CD4-positive, alpha-beta T cell treated with Interleukin-6 at 100 ng/mL for 8 hours (primary cell): Measurements from ENCODE around the gene USP17L12.
"Not testable (repeated sequence)": the region's sequence is repeated elsewhere in the genome, so short reads cannot be mapped to it uniquely, and the experiment has no call there.

Experiments used
- DNase-seq: peaks from one replicate; pipeline ENCODE4 v3.0.0-alpha.2; 2020; ENCODE audit warnings: mixed read lengths, low spot score

USP17L12 gene, protein sequence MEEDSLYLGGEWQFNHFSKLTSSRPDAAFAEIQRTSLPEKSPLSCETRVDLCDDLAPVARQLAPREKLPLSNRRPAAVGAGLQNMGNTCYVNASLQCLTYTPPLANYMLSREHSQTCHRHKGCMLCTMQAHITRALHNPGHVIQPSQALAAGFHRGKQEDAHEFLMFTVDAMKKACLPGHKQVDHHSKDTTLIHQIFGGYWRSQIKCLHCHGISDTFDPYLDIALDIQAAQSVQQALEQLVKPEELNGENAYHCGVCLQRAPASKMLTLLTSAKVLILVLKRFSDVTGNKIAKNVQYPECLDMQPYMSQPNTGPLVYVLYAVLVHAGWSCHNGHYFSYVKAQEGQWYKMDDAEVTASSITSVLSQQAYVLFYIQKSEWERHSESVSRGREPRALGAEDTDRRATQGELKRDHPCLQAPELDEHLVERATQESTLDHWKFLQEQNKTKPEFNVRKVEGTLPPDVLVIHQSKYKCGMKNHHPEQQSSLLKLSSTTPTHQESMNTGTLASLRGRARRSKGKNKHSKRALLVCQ

GRCh38 chr4:9219852-9220251, at the start of gene USP17L12:
TSS of gene USP17L12 (plus strand) at chr4:9220152. CDS start at chr4:9220152, 0 bp downstream.
- not testable (repeated sequence) for DNase-seq

GRCh38 chr4:9210357-9210756, 9.6 kb upstream of the USP17L12 start, which contains the start of gene USP17L10:
TSS of gene USP17L10 (plus strand) at chr4:9210657. CDS start at chr4:9210657, 0 bp downstream.
- not testable (repeated sequence) for DNase-seq

- not testable (repeated sequence) for DNase-seq
Observed at GRCh38 chr4:9214701-9215100, 5.3 kb upstream of the USP17L12 start.

DNA sequence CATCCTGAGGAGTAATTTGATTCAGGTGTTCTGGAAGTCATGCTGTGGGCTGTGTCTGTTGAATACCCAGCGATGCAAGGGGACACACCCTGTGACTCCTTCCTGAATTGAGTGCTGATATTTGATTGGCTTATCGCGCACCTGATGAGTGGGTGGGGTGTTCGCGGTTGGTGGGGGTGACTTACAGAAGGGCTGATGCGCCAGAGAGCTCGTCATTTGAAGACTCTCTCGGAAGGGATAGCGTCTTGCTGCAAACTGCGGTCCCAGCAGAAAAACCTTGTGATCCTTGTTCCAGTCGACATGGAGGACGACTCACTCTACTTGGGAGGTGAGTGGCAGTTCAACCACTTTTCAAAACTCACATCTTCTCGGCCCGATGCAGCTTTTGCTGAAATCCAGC, 4.8 kb upstream of the USP17L12 start, which contains the start of gene USP17L11:
USP17L11 (plus strand) TSS at position 301 of the 400 bp plus-strand sequence; CDS start at position 301, 0 bp downstream.
- not testable (repeated sequence) for DNase-seq

DNA sequence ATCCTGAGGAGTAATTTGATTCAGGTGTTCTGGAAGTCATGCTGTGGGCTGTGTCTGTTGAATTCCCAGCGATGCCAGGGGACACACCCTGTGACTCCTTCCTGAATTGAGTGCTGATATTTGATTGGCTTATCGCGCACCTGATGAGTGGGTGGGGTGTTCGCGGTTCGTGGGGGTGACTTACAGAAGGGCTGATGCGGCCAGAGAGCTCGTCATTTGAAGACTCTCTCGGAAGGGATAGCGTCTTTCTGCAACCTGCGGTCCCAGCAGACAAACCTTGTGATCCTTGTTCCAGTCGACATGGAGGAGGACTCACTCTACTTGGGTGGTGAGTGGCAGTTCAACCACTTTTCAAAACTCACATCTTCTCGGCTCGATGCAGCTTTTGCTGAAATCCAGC, 4.6 kb downstream of the USP17L12 start, which contains the start of gene USP17L13:
USP17L13 (plus strand) TSS at position 301 of the 400 bp plus-strand sequence; CDS start at position 301, 0 bp downstream.
- not testable (repeated sequence) for DNase-seq

DNA sequence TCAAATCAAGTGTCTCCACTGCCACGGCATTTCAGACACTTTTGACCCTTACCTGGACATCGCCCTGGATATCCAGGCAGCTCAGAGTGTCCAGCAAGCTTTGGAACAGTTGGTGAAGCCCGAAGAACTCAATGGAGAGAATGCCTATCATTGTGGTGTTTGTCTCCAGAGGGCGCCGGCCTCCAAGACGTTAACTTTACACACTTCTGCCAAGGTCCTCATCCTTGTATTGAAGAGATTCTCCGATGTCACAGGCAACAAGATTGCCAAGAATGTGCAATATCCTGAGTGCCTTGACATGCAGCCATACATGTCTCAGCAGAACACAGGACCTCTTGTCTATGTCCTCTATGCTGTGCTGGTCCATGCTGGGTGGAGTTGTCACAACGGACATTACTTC, 10.3 kb downstream of the USP17L12 start:
- DNase-seq = not testable (repeated sequence)

DNA sequence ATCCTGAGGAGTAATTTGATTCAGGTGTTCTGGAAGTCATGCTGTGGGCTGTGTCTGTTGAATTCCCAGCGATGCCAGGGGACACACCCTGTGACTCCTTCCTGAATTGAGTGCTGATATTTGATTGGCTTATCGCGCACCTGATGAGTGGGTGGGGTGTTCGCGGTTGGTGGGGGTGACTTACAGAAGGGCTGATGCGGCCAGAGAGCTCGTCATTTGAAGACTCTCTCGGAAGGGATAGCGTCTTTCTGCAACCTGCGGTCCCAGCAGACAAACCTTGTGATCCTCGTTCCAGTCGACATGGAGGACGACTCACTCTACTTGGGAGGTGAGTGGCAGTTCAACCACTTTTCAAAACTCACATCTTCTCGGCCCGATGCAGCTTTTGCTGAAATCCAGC, 14.1 kb downstream of the USP17L12 start, which contains the start of gene USP17L15:
USP17L15 (plus strand) TSS at position 301 of the 400 bp plus-strand sequence; CDS start at position 301, 0 bp downstream.
- not testable (repeated sequence) for DNase-seq

DNA sequence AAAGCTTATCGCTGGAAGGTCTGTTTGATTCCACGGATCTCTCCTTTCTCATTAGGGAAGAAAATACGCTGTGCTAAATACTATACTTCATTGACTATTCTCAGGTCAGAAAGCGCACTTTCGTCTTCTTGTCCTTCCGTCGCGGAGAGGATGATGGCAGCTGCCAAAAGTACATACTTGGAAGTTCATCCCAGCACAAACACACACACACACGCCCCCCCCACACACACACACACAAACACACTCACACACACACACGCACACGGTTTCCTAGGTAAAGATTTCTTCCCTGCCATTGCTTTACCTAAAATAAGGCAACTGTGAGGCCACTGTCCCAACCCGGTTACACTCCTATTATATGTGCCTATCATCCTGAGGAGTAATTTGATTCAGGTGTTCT, 18.5 kb downstream of the USP17L12 start:
- peak; percentile 0 for DNase-seq

- DNase-seq = not testable (repeated sequence)
Observed at GRCh38 chr4:9243579-9243978, 23.6 kb downstream of the USP17L12 start, which contains the start of gene USP17L17. TSS of gene USP17L17 (plus strand) at chr4:9243879. CDS start at chr4:9243879, 0 bp downstream.

DNA sequence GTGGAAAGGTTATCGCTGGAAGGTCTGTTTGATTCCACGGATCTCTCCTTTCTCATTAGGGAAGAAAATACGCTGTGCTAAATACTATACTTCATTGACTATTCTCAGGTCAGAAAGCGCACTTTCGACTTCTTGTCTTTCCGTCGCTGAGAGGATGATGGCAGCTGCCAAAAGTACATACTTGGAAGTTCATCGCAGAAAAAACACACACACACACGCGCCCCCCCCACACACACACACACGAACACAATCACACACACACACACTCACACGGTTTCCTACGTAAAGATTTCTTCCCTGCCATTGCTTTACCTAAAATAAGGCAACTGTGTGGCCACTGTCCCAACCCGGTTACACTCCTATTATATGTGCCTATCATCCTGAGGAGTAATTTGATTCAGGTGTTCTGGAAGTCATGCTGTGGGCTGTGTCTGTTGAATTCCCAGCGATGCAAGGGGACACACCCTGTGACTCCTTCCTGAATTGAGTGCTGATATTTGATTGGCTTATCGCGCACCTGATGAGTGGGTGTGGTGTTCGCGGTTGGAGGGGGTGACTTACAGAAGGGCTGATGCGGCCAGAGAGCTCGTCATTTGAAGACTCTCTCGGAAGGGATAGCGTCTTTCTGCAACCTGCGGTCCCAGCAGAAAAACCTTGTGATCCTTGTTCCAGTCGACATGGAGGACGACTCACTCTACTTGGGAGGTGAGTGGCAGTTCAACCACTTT, 28.2 kb downstream of the USP17L12 start, which contains the start of gene USP17L18:
USP17L18 (plus strand) TSS at position 678 of the 728 bp plus-strand sequence; CDS start at position 678, 0 bp downstream.
- peak; percentile 0 for DNase-seq

DNA sequence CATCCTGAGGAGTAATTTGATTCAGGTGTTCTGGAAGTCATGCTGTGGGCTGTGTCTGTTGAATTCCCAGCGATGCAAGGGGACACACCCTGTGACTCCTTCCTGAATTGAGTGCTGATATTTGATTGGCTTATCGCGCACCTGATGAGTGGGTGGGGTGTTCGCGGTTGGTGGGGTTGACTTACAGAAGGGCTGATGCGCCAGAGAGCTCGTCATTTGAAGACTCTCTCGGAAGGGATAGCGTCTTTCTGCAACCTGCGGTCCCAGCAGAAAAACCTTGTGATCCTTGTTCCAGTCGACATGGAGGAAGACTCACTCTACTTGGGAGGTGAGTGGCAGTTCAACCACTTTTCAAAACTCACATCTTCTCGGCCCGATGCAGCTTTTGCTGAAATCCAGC, 33.1 kb downstream of the USP17L12 start, which contains the start of gene USP17L19:
USP17L19 (plus strand) TSS at position 301 of the 400 bp plus-strand sequence; CDS start at position 301, 0 bp downstream.
- DNase-seq = not testable (repeated sequence)

GRCh38 chr4:9257824-9258223, 37.9 kb downstream of the USP17L12 start, which contains the start of gene USP17L20:
TSS of gene USP17L20 (plus strand) at chr4:9258124. CDS start at chr4:9258124, 0 bp downstream.
- not testable (repeated sequence) for DNase-seq

GRCh38 chr4:9262572-9262971, 42.6 kb downstream of the USP17L12 start, which contains the start of gene USP17L21:
TSS of gene USP17L21 (plus strand) at chr4:9262872. CDS start at chr4:9262872, 0 bp downstream.
- DNase-seq = not testable (repeated sequence)

GRCh38 chr4:9267319-9267718, 47.4 kb downstream of the USP17L12 start, which contains the start of gene USP17L22:
TSS of gene USP17L22 (plus strand) at chr4:9267619. CDS start at chr4:9267619, 0 bp downstream.
- not testable (repeated sequence) for DNase-seq
